CD4-positive, alpha-beta T cell (primary cell): ENCODE results near the gene MRE11. TPM values are rescaled to one million over a fixed set of nuclear protein-coding genes. Genes with fewer than 3 reads are reported as not detected.

Source experiments
- ATAC-seq: fragments of 200-7000 bp; cut with Tn5 transposase; one replicate; pipeline ENCODE4 v1.10.0; 2022; ENCODE audit warnings: mild to moderate bottlenecking; ENCODE audit not compliant: poor library complexity
- CTCF ChIA-PET: fragments of 350-600 bp; sonication (Branson Sonifier 250); formaldehyde crosslinking; loops from one replicate; lab custom pipeline; 2021; ENCODE audit warnings: antibody characterized with exemption, inconsistent platforms; lab: Charles Lee
- POLR2A ChIA-PET: fragments of 350-600 bp; sonication (Branson Sonifier 250); formaldehyde crosslinking; loops from one replicate; lab custom pipeline; 2021; ENCODE audit warnings: antibody characterized with exemption, inconsistent platforms; lab: Charles Lee
- DNase-seq, 14 experiments: peaks; one replicate each; pipeline ENCODE4 v3.0.0-alpha.2; 2013 to 2020; ENCODE audit warnings: mixed read lengths in 2 of 14
- H3K27ac ChIP-seq, 2 donors: one replicate each; pipeline versions ENCODE4 v1.5.1 to v1.7.0; 2013; ENCODE audit warnings: low read length in 2 of 2, low read depth in 1 of 2, mild to moderate bottlenecking in 1 of 2
- H3K27me3 ChIP-seq, 2 experiments: 1 replicate in 1 of 2; 2 replicates in 1 of 2; pipeline versions ENCODE4 v1.6.1 to v1.7.0; 2013; ENCODE audit warnings: low read length in 2 of 2, control low read depth in 1 of 2, mild to moderate bottlenecking in 1 of 2, moderate library complexity in 1 of 2; ENCODE audit not compliant: insufficient read depth in 2 of 2, control insufficient read depth in 1 of 2
- H3K36me3 ChIP-seq: one replicate; pipeline ENCODE4 v1.6.1; 2013; ENCODE audit warnings: low read length, control low read depth; ENCODE audit not compliant: insufficient read depth
- H3K4me1 ChIP-seq: one replicate; pipeline ENCODE4 v1.6.1; 2013; ENCODE audit warnings: low read length, control low read depth; ENCODE audit not compliant: insufficient read depth
- H3K4me3 ChIP-seq: one replicate; pipeline ENCODE4 v1.5.1; 2013; ENCODE audit warnings: mild to moderate bottlenecking, low read length, moderate library complexity
- H3K9me3 ChIP-seq, 2 experiments: 1 replicate in 1 of 2; 2 replicates in 1 of 2; pipeline versions ENCODE4 v1.6.1 to v1.7.0; 2013; ENCODE audit warnings: low read length in 2 of 2, mild to moderate bottlenecking in 2 of 2, control low read depth in 1 of 2, moderate library complexity in 1 of 2; ENCODE audit not compliant: control insufficient read depth in 1 of 2, insufficient read depth in 1 of 2
- H3K27ac Mint-ChIP-seq: one replicate; pipeline ENCODE4 v1.8.0; 2020; ENCODE audit warnings: mixed read lengths
- H3K27me3 Mint-ChIP-seq: one replicate; pipeline ENCODE4 v1.8.0; 2021; ENCODE audit warnings: mixed read lengths
- H3K36me3 Mint-ChIP-seq: one replicate; pipeline ENCODE4 v1.8.0; 2021; ENCODE audit warnings: low read depth, mixed read lengths
- H3K4me1 Mint-ChIP-seq: one replicate; pipeline ENCODE4 v1.8.0; 2021; ENCODE audit warnings: low read depth, mixed read lengths
- H3K4me3 Mint-ChIP-seq: one replicate; pipeline ENCODE4 v1.8.0; 2020; ENCODE audit warnings: mild to moderate bottlenecking, mixed read lengths
- H3K9me3 Mint-ChIP-seq: one replicate; pipeline ENCODE4 v1.8.0; 2020; ENCODE audit warnings: mixed read lengths
- intact Hi-C, 2 experiments: fragments of 100-400 bp; cut with DNase I in 1 of 2; cut with micrococcal nuclease in 1 of 2; formaldehyde crosslinking; loops; one replicate each; pipeline versions ENCODE4 v1.15.1 to v1.9.0; 2023 to 2025; cut with DNase I, micrococcal nuclease
- total RNA-seq, 174 experiments: library from RNA in 2 of 174; stranded (reverse) in 2 of 174; gene quantifications; one replicate each; pipeline ENCODE4 v1.2.3 and lab custom pipeline; 2021 to 2026
- TF ChIP-seq, protein P1 (sequence below): fragments of 200-600 bp; IDR thresholded peaks from one replicate; pipeline ENCODE4 v1.8.0; 2022; ENCODE audit warnings: antibody characterized with exemption, mild to moderate bottlenecking

Gene MRE11
- total RNA-seq, 2 experiments from 2014 or later: 17.0 to 18.6 TPM

GRCh38 chr11:94501522-94501921 is 7.9 kb upstream of the MRE11 start:
- TF ChIP-seq, protein P1, sequence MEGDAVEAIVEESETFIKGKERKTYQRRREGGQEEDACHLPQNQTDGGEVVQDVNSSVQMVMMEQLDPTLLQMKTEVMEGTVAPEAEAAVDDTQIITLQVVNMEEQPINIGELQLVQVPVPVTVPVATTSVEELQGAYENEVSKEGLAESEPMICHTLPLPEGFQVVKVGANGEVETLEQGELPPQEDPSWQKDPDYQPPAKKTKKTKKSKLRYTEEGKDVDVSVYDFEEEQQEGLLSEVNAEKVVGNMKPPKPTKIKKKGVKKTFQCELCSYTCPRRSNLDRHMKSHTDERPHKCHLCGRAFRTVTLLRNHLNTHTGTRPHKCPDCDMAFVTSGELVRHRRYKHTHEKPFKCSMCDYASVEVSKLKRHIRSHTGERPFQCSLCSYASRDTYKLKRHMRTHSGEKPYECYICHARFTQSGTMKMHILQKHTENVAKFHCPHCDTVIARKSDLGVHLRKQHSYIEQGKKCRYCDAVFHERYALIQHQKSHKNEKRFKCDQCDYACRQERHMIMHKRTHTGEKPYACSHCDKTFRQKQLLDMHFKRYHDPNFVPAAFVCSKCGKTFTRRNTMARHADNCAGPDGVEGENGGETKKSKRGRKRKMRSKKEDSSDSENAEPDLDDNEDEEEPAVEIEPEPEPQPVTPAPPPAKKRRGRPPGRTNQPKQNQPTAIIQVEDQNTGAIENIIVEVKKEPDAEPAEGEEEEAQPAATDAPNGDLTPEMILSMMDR: no peak
- H3K27me3 ChIP-seq: no peaks in the 10 kb centered on the region
- ATAC-seq (no peak), DNase-seq (no peak)
- Mint-ChIP-seq H3K27ac (no peak overlapping the region), H3K27me3 (no peaks in the 10 kb centered on the region), H3K36me3 (peaks cover 62% of the 10 kb centered on the region), H3K4me1 (no peaks in the 10 kb centered on the region), H3K9me3 (no peaks in the 10 kb centered on the region), H3K4me3 (no peak overlapping the region)
- POLR2A ChIA-PET: no interaction called here
- CTCF ChIA-PET: no interaction called here
- intact Hi-C loops: loop anchor here (5.0 to 10.0 kb wide), 4 partner anchors 177 to 1557 kb away; partner anchors contain the start of genes CWC15 (in 1 of the 2) and KDM4D (in 1 of the 2)
- H3K4me1 ChIP-seq: no peaks in the 10 kb centered on the region
- peaks cover 53% of the 10 kb centered on the region for H3K36me3 ChIP-seq
- H3K4me3 ChIP-seq: no peak overlapping the region
- H3K27ac ChIP-seq: no peak overlapping the region
- H3K9me3 ChIP-seq: no peaks in the 10 kb centered on the region

GRCh38 chr11:94500181-94500580 is 6.5 kb upstream of the MRE11 start:
- POLR2A ChIA-PET: no interaction called here
- H3K36me3 Mint-ChIP-seq: peaks cover 71% of the 10 kb centered on the region

GRCh38 chr11:94494126-94494680 is 559 bp upstream of the MRE11 start:
- Mint-ChIP-seq H3K27me3 (no peaks in the 10 kb centered on the region), H3K36me3 (peaks cover 69% of the 10 kb centered on the region), H3K27ac (peak overlapping the region; percentile 92), H3K4me1 (peaks cover 51% of the 10 kb centered on the region), H3K9me3 (no peaks in the 10 kb centered on the region), H3K4me3 (peak overlapping the region; percentile 97)
- Histone ChIP-seq H3K4me1 (peaks cover 8% of the 10 kb centered on the region), H3K4me3 (peak overlapping the region; percentile 83), H3K27me3 (no peaks in the 10 kb centered on the region), H3K9me3 (no peaks in the 10 kb centered on the region), H3K27ac (peak overlapping the region; percentile 65 to 86), H3K36me3 (peaks cover 38% of the 10 kb centered on the region)
- ATAC-seq (peak; percentile 64), DNase-seq (no peak)
- POLR2A ChIA-PET: interaction anchor here (0.5 to 1.3 kb wide), 10 partner anchors 8 to 833 kb away, joined by 3 to 8 read pairs (median 3); partner anchors contain the start of genes C11orf54, C11orf97, CEP295 and MED17
- TF ChIP-seq, protein P1: no peak
- intact Hi-C loops: loop anchor here (2.0 to 10.0 kb wide), 6 partner anchors 365 to 1297 kb away; partner anchors contain the start of genes C11orf54 (in 1 of the 2), CWC15 (in 1 of the 2), KDM4D (in 1 of the 2) and MED17 (in 1 of the 2)
- CTCF ChIA-PET: no interaction called here

More at GRCh38 chr11:94500181-94500580, 6.5 kb upstream of the MRE11 start:
- DNase-seq (no peak), ATAC-seq (no peak)
- TF ChIP-seq, protein P1: no peak
- no peak overlapping the region for H3K4me3 Mint-ChIP-seq
- H3K36me3 ChIP-seq: peaks cover 54% of the 10 kb centered on the region
- no peak overlapping the region for H3K4me3 ChIP-seq
- H3K27me3 Mint-ChIP-seq: no peaks in the 10 kb centered on the region
- no peaks in the 10 kb centered on the region for H3K9me3 ChIP-seq
- no peaks in the 10 kb centered on the region for H3K9me3 Mint-ChIP-seq
- peak overlapping the region; percentile 14 for H3K27ac Mint-ChIP-seq
- peaks cover 10% of the 10 kb centered on the region for H3K4me1 Mint-ChIP-seq
- no peak overlapping the region for H3K27ac ChIP-seq
- CTCF ChIA-PET: interaction anchor here (0.8 kb wide), 2 partner anchors 605 to 1280 kb away, joined by 3 read pairs; no protein-coding TSS in a partner anchor
- no peaks in the 10 kb centered on the region for H3K27me3 ChIP-seq
- no peaks in the 10 kb centered on the region for H3K4me1 ChIP-seq
- intact Hi-C loops: loop anchor here (5.0 to 10.0 kb wide), 4 partner anchors 175 to 1555 kb away; partner anchors contain the start of genes CWC15 (in 1 of the 2) and KDM4D (in 1 of the 2)
